ENCODE measurements around the gene FAM111B. TPM values are rescaled to one million over a fixed set of nuclear protein-coding genes. Genes with fewer than 3 reads are reported as not detected.
"Not testable (repeated sequence)": the region's sequence is repeated elsewhere in the genome, so short reads cannot be mapped to it uniquely, and the experiment has no call there.

FAM111B gene
- total RNA-seq, 2 donors from 2014 or later, result 7.4 to 9.1 TPM

- not testable (repeated sequence) for H3K27ac Mint-ChIP-seq; H3K36me3 Mint-ChIP-seq (ENCODE audit: insufficient read depth in 2 of 2); ATAC-seq (replicated peaks in 1 of 2); DNase-seq; H3K9me3 Mint-ChIP-seq; H3K4me3 Mint-ChIP-seq; H3K4me1 Mint-ChIP-seq (ENCODE audit: low read depth); H3K27me3 Mint-ChIP-seq (ENCODE audit: low read depth)
These were observed 21.0 kb upstream of the FAM111B start, which contains the start of gene GLYATL1B for GRCh38 chr11:59086007-59086406. Gene GLYATL1B, plus strand, starts transcription at chr11:59086307. Its CDS starts 0 bp downstream, at chr11:59086307.

GRCh38 chr11:59088162-59088561 is 18.9 kb upstream of the FAM111B start:
- no peak for ATAC-seq (replicated peaks in 1 of 2)
- no peaks in the 10 kb centered on the region for H3K4me1 Mint-ChIP-seq (ENCODE audit: low read depth)
- H3K27ac Mint-ChIP-seq, result no peak overlapping the region
- H3K27me3 Mint-ChIP-seq (ENCODE audit: low read depth), result no peaks in the 10 kb centered on the region
- H3K4me3 Mint-ChIP-seq, result no peak overlapping the region
- H3K36me3 Mint-ChIP-seq (ENCODE audit: insufficient read depth in 2 of 2), result no peaks in the 10 kb centered on the region
- H3K9me3 Mint-ChIP-seq, result no peaks in the 10 kb centered on the region
- no peak for DNase-seq

GRCh38 chr11:59093576-59093975 is 13.5 kb upstream of the FAM111B start:
- DNase-seq; H3K27ac Mint-ChIP-seq; H3K4me1 Mint-ChIP-seq (ENCODE audit: low read depth); H3K27me3 Mint-ChIP-seq (ENCODE audit: low read depth); ATAC-seq (replicated peaks in 1 of 2); H3K4me3 Mint-ChIP-seq; H3K9me3 Mint-ChIP-seq; H3K36me3 Mint-ChIP-seq (ENCODE audit: insufficient read depth in 2 of 2): not testable (repeated sequence)

- peaks cover 16% of the 10 kb centered on the region for H3K27me3 Mint-ChIP-seq (ENCODE audit: low read depth)
- not testable (repeated sequence) for H3K4me1 Mint-ChIP-seq (ENCODE audit: low read depth); H3K9me3 Mint-ChIP-seq; H3K4me3 Mint-ChIP-seq; DNase-seq; ATAC-seq (replicated peaks in 1 of 2); H3K27ac Mint-ChIP-seq; H3K36me3 Mint-ChIP-seq (ENCODE audit: insufficient read depth in 2 of 2)
These were observed 11.8 kb upstream of the FAM111B start for GRCh38 chr11:59095225-59095624.

- DNase-seq; H3K36me3 Mint-ChIP-seq (ENCODE audit: insufficient read depth in 2 of 2); H3K9me3 Mint-ChIP-seq; H3K4me3 Mint-ChIP-seq; H3K27ac Mint-ChIP-seq; H3K4me1 Mint-ChIP-seq (ENCODE audit: low read depth); ATAC-seq (replicated peaks in 1 of 2): not testable (repeated sequence)
- peaks cover 24% of the 10 kb centered on the region for H3K27me3 Mint-ChIP-seq (ENCODE audit: low read depth)
These were observed 11.0 kb upstream of the FAM111B start for GRCh38 chr11:59095972-59096575.

- Mint-ChIP-seq H3K36me3 (ENCODE audit: insufficient read depth in 2 of 2) (no peaks in the 10 kb centered on the region), H3K27me3 (ENCODE audit: low read depth) (peaks cover 25% of the 10 kb centered on the region), H3K4me1 (ENCODE audit: low read depth) (peaks cover 7% of the 10 kb centered on the region), H3K27ac (no peak overlapping the region), H3K4me3 (no peak overlapping the region), H3K9me3 (no peaks in the 10 kb centered on the region)
- DNase-seq, result peak; percentile 65 to 71
- ATAC-seq (replicated peaks in 1 of 2), result peak; percentile 66 to 69
These were observed 9.8 kb upstream of the FAM111B start for GRCh38 chr11:59097113-59097708.

- ATAC-seq (replicated peaks in 1 of 2); H3K27ac Mint-ChIP-seq; H3K36me3 Mint-ChIP-seq (ENCODE audit: insufficient read depth in 2 of 2); H3K9me3 Mint-ChIP-seq; DNase-seq; H3K4me3 Mint-ChIP-seq: not testable (repeated sequence)
- peaks cover 12% of the 10 kb centered on the region for H3K4me1 Mint-ChIP-seq (ENCODE audit: low read depth)
- H3K27me3 Mint-ChIP-seq (ENCODE audit: low read depth), result peaks cover 25% of the 10 kb centered on the region
These were observed 9.1 kb upstream of the FAM111B start for GRCh38 chr11:59097938-59098337.

- no peak overlapping the region for H3K27ac Mint-ChIP-seq
- H3K4me1 Mint-ChIP-seq (ENCODE audit: low read depth), result peaks cover 34% of the 10 kb centered on the region
- no peaks in the 10 kb centered on the region for H3K9me3 Mint-ChIP-seq
- H3K27me3 Mint-ChIP-seq (ENCODE audit: low read depth), result peaks cover 54% of the 10 kb centered on the region
- H3K4me3 Mint-ChIP-seq, result peak overlapping the region; percentile 79 to 83
- ATAC-seq (replicated peaks in 1 of 2), result peak; percentile 65 to 67
- H3K36me3 Mint-ChIP-seq (ENCODE audit: insufficient read depth in 2 of 2), result peaks cover 0 to 2% of the 10 kb centered on the region in 2 donors
- peak; percentile 69 to 72 for DNase-seq
These were observed 4.7 kb upstream of the FAM111B start for GRCh38 chr11:59102259-59102765.

- H3K4me1 Mint-ChIP-seq (ENCODE audit: low read depth), result peaks cover 37% of the 10 kb centered on the region
- H3K27me3 Mint-ChIP-seq (ENCODE audit: low read depth), result peaks cover 29% of the 10 kb centered on the region
- not testable (repeated sequence) for H3K27ac Mint-ChIP-seq, H3K9me3 Mint-ChIP-seq
- peaks cover 0 to 14% of the 10 kb centered on the region in 2 donors for H3K36me3 Mint-ChIP-seq (ENCODE audit: insufficient read depth in 2 of 2)
- H3K4me3 Mint-ChIP-seq, result peak overlapping the region; percentile 87 to 93
- DNase-seq (peak; percentile 11 to 25), ATAC-seq (replicated peaks in 1 of 2) (peak; percentile 45 to 48)
These were observed 684 bp downstream of the FAM111B start for GRCh38 chr11:59107721-59108120.

- peaks cover 0 to 6% of the 10 kb centered on the region in 2 donors for H3K9me3 Mint-ChIP-seq
- no peak overlapping the region for H3K27ac Mint-ChIP-seq
- no peaks in the 10 kb centered on the region for H3K27me3 Mint-ChIP-seq (ENCODE audit: low read depth)
- H3K4me3 Mint-ChIP-seq, result no peak overlapping the region
- H3K4me1 Mint-ChIP-seq (ENCODE audit: low read depth), result peaks cover 13% of the 10 kb centered on the region
- H3K36me3 Mint-ChIP-seq (ENCODE audit: insufficient read depth in 2 of 2), result peaks cover 14 to 28% of the 10 kb centered on the region in 2 donors
- no peak for ATAC-seq (replicated peaks in 1 of 2)
- no peak for DNase-seq
These were observed 5.5 kb downstream of the FAM111B start for GRCh38 chr11:59112494-59112893.

GRCh38 chr11:59114344-59114743 is 7.3 kb downstream of the FAM111B start:
- peaks cover 22 to 41% of the 10 kb centered on the region in 2 donors for H3K36me3 Mint-ChIP-seq (ENCODE audit: insufficient read depth in 2 of 2)
- H3K27ac Mint-ChIP-seq, result no peak overlapping the region
- ATAC-seq (replicated peaks in 1 of 2), result no peak

GRCh38 chr11:59115553-59115952 is 8.5 kb downstream of the FAM111B start:
- H3K4me3 Mint-ChIP-seq, result no peak overlapping the region
- peaks cover 22 to 36% of the 10 kb centered on the region in 2 donors for H3K36me3 Mint-ChIP-seq (ENCODE audit: insufficient read depth in 2 of 2)
- H3K27me3 Mint-ChIP-seq (ENCODE audit: low read depth), result no peaks in the 10 kb centered on the region
- H3K4me1 Mint-ChIP-seq (ENCODE audit: low read depth), result no peaks in the 10 kb centered on the region
- peaks cover 2 to 11% of the 10 kb centered on the region in 2 donors for H3K9me3 Mint-ChIP-seq
- ATAC-seq (replicated peaks in 1 of 2), result no peak
- no peak overlapping the region for H3K27ac Mint-ChIP-seq
- DNase-seq, result no peak

More at GRCh38 chr11:59114344-59114743, 7.3 kb downstream of the FAM111B start:
- Mint-ChIP-seq H3K27me3 (ENCODE audit: low read depth) (no peaks in the 10 kb centered on the region), H3K9me3 (peaks cover 2 to 11% of the 10 kb centered on the region in 2 donors), H3K4me1 (ENCODE audit: low read depth) (no peaks in the 10 kb centered on the region), H3K4me3 (no peak overlapping the region)
- no peak for DNase-seq

GRCh38 chr11:59117774-59118173 is 10.7 kb downstream of the FAM111B start:
- ATAC-seq (replicated peaks in 1 of 2) (no peak), DNase-seq (no peak)
- peaks cover 22 to 37% of the 10 kb centered on the region in 2 donors for H3K36me3 Mint-ChIP-seq (ENCODE audit: insufficient read depth in 2 of 2)
- H3K4me3 Mint-ChIP-seq, result no peak overlapping the region
- no peak overlapping the region for H3K27ac Mint-ChIP-seq
- H3K9me3 Mint-ChIP-seq, result peaks cover 2 to 11% of the 10 kb centered on the region in 2 donors
- no peaks in the 10 kb centered on the region for H3K27me3 Mint-ChIP-seq (ENCODE audit: low read depth)
- H3K4me1 Mint-ChIP-seq (ENCODE audit: low read depth), result no peaks in the 10 kb centered on the region

Measured in activated T-cell treated with anti-CD3 and anti-CD28 coated beads, Interleukin-2, amount 50 U/mL, for 72 hours (primary cell).